Progenitor cell of endocrine pancreas (in vitro differentiated cells): ENCODE measurements around the gene TMEM192. TPM values are rescaled to one million over a fixed set of nuclear protein-coding genes. Genes with fewer than 3 reads are reported as not detected.

Experiments
- DNase-seq: peaks from one replicate; pipeline ENCODE4 v3.0.0; 2021; ENCODE audit warnings: low spot score; ENCODE audit not compliant: unreplicated experiment
- H3K27ac Mint-ChIP-seq: 2 replicates; pipeline ENCODE4 v1.8.0; 2021; ENCODE audit warnings: mild to moderate bottlenecking, moderate library complexity, mixed read lengths
- H3K27me3 Mint-ChIP-seq: 2 replicates; pipeline ENCODE4 v1.8.0; 2021; ENCODE audit warnings: mixed read lengths
- H3K36me3 Mint-ChIP-seq: 2 replicates; pipeline ENCODE4 v1.8.0; 2022; ENCODE audit warnings: mixed read lengths; ENCODE audit not compliant: insufficient read depth
- H3K4me1 Mint-ChIP-seq: 2 replicates; pipeline ENCODE4 v1.8.0; 2021; ENCODE audit warnings: low read depth, mixed read lengths
- H3K4me3 Mint-ChIP-seq: 2 replicates; pipeline ENCODE4 v1.8.0; 2021; ENCODE audit warnings: low read depth, mild to moderate bottlenecking, moderate library complexity, mixed read lengths
- H3K9me3 Mint-ChIP-seq: 2 replicates; pipeline ENCODE4 v1.8.0; 2021; ENCODE audit warnings: low read depth, mixed read lengths
- CTCF ChIP-seq: fragments of 200-600 bp; sonication (generic); IDR thresholded peaks from one replicate; pipeline ENCODE4 v1.5.0; 2021; ENCODE audit warnings: antibody characterized with exemption, mild to moderate bottlenecking; ENCODE audit not compliant: unreplicated experiment
- long read RNA-seq: library from polyadenylated mRNA; unstranded; transcript quantifications from one replicate; pipeline ENCODE4 v2.0.0, GENCODE V29; 2020
- total RNA-seq: library from RNA; stranded (reverse); gene quantifications from 2 replicates; pipeline ENCODE4 v1.2.1, GENCODE V29; 2021

TMEM192 gene
- total RNA-seq, result 8.7 and 10.5 TPM in 2 replicates
- long read RNA-seq, full-length matches to known transcripts, result 30 of 41 reads
- long read RNA-seq, partial matches to known transcripts, result 2 of 41 reads
- long read RNA-seq, other reads (novel, unspliced or antisense), result 9 of 41 reads

DNA sequence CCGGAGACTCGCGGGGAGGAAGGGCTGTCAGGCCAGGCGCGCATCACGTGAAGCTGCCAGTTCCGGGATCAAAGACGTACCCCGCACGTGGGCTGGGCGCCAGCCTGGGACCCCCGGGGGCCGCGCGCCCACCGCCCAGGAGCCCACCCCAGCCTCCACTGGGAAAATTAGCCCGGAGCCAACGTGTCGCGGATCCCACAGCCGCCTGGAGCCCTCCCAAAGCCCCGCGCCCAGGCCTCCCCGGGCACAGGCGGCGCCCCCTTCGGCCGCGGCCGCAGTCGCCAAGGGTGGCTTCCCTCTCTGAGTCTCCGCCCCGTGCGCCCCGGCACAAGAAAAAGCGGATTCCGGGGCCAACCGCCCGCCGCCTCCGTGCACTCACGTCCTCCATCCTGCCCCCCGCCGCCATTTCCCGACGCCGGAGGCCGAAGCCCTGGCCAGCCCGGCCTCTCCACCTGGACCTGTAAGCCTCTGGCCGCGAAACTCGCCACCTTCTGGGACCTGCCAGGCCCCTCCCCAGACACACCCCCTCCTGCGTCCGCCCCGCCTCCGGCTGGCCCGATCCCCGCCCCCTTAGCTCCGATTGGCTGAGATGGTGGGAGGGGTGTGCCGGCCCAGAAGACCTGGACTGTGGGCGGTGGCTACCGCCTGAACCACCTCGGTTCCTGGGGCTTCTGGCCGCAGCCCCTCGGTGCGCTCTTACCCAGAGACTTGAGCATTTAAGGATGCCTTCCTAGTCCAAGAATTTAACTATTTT, at the start of gene TMEM192:
TSS of gene TMEM192 (minus strand) at position 493 of the 754 bp plus-strand sequence. CDS start at position 406, 87 bp downstream.
- peak; percentile 47 for TF ChIP-seq CTCF
- H3K9me3 Mint-ChIP-seq, result no peaks in the 10 kb centered on the region
- H3K4me3 Mint-ChIP-seq, result peak within 1 kb of the TSS; percentile 81
- H3K27ac Mint-ChIP-seq, result peak within 1 kb of the TSS; percentile 96
- peaks cover 7% of the 10 kb centered on the region for H3K4me1 Mint-ChIP-seq
- DNase-seq, result peak; percentile 89
- H3K27me3 Mint-ChIP-seq, result no peaks in the 10 kb centered on the region
- peaks cover 4% of the 10 kb centered on the region for H3K36me3 Mint-ChIP-seq

DNA sequence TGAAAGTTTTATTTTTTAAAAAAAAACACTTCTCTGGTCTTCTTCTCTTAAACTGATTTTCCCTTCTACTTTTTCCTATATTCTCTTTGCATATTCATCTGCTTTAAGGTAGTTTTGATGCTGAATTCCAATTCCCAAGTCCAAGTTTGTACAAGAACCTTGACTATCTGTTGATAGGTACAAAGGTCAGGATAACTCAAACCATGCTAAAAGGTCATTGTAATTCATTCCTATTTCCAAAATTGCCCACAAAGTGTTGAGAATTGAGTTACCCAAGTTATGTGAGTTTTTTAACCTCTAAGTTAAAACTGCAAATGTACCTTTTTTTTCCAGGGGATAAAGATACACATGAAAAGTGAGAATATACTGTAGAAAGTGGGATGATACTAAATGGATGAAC, 46.1 kb upstream of the TMEM192 start:
- H3K9me3 Mint-ChIP-seq, result peaks cover 12% of the 10 kb centered on the region
- H3K27me3 Mint-ChIP-seq, result no peaks in the 10 kb centered on the region
- H3K4me1 Mint-ChIP-seq, result peaks cover 5% of the 10 kb centered on the region
- no peak overlapping the region for H3K27ac Mint-ChIP-seq
- H3K4me3 Mint-ChIP-seq, result no peak overlapping the region
- no peaks in the 10 kb centered on the region for H3K36me3 Mint-ChIP-seq
- no peak for DNase-seq
- no peak for TF ChIP-seq CTCF

DNA sequence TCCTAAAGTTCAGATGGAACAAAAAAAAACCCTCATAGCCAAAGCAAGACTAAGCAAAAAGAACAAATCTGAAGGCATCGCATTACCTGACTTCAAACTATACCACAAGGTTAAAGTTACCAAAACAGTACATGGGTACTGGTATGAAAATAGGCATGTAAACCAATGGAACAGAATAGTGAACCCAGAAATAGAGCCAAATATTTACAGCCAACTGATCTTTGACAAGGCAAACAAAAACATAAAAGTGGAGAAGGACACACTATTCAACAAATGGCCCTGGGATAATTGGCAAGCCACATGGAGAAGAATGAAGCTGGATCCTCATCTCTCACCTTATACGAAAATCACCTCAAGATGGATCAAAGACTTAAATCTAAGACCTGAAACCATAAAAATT, 44.2 kb upstream of the TMEM192 start:
- Mint-ChIP-seq H3K27ac (no peak overlapping the region), H3K9me3 (peaks cover 12% of the 10 kb centered on the region), H3K27me3 (no peaks in the 10 kb centered on the region), H3K4me3 (no peak overlapping the region), H3K4me1 (peaks cover 5% of the 10 kb centered on the region), H3K36me3 (no peaks in the 10 kb centered on the region)
- no peak for TF ChIP-seq CTCF
- DNase-seq, result no peak

DNA sequence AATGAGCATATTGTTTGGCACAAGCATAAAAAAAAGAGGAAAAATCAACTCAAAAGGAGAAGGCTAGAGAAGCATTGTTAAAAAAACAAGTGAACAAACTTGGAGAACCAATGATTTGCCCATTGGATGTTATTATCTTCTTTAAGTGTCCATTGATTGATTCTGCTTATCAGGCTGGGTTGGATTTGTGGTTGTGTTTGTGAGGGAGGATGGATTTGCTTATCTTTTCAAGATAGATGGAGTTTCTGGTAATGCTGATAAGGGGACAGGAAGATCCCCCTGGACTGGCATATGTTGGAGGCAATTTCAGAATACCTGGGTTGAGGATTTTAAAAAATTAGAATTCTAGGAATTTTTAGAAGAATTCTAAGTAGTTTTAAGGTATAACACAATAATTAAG, 41.8 kb upstream of the TMEM192 start:
- no peak for DNase-seq
- H3K9me3 Mint-ChIP-seq, result peaks cover 12% of the 10 kb centered on the region
- H3K4me1 Mint-ChIP-seq, result peaks cover 8% of the 10 kb centered on the region
- H3K27me3 Mint-ChIP-seq, result peaks cover 2% of the 10 kb centered on the region
- no peaks in the 10 kb centered on the region for H3K36me3 Mint-ChIP-seq
- no peak for TF ChIP-seq CTCF
- no peak overlapping the region for H3K4me3 Mint-ChIP-seq
- no peak overlapping the region for H3K27ac Mint-ChIP-seq

- no peak for DNase-seq
Observed at GRCh38 chr4:165152527-165152926, 39.9 kb upstream of the TMEM192 start.

More at GRCh38 chr4:165152527-165152926, 39.9 kb upstream of the TMEM192 start:
- H3K4me3 Mint-ChIP-seq, result no peak overlapping the region
- no peak for TF ChIP-seq CTCF
- peaks cover 8% of the 10 kb centered on the region for H3K4me1 Mint-ChIP-seq
- no peaks in the 10 kb centered on the region for H3K36me3 Mint-ChIP-seq
- no peak overlapping the region for H3K27ac Mint-ChIP-seq
- H3K9me3 Mint-ChIP-seq, result peaks cover 12% of the 10 kb centered on the region
- peaks cover 4% of the 10 kb centered on the region for H3K27me3 Mint-ChIP-seq
